Urinary bladder (tissue), 4 donors: Measurements from ENCODE around the gene UCKL1. TPM values are rescaled to one million over a fixed set of nuclear protein-coding genes. Genes with fewer than 3 reads are reported as not detected.

Experiments used
- DNase-seq: peaks from one replicate; pipeline ENCODE4 v3.0.0-alpha.2; 2015; ENCODE audit errors: extremely low spot score
- H3K27ac ChIP-seq: one replicate; pipeline ENCODE4 v1.5.1; 2013; ENCODE audit warnings: low read depth, mild to moderate bottlenecking, moderate library complexity
- H3K36me3 ChIP-seq: one replicate; pipeline ENCODE4 v1.6.1; 2013; ENCODE audit warnings: mild to moderate bottlenecking, moderate library complexity; ENCODE audit not compliant: insufficient read depth
- H3K4me1 ChIP-seq: one replicate; pipeline ENCODE4 v1.6.1; 2013; ENCODE audit warnings: mild to moderate bottlenecking, moderate library complexity; ENCODE audit not compliant: insufficient read depth
- H3K4me3 ChIP-seq: one replicate; pipeline ENCODE4 v1.5.1; 2013; ENCODE audit warnings: low read depth, low read length
- WGBS: extraction: QIAGEN DNeasy Blood & Tissue Kit; methylation state at CpG from one replicate; pipeline ENCODE4 v1.1.7; 2013; 5-methylcytosine and 5-hydroxymethylcytosine counted together
- polyA plus RNA-seq: library from polyadenylated mRNA; stranded (reverse); fragments of 200-250 nt; gene quantifications from one replicate; pipeline ENCODE4 v1.2.3, GENCODE V29; 2013
- total RNA-seq: library from RNA; depleted of rRNA; stranded (reverse); fragments of >200 nt; gene quantifications from one replicate; pipeline ENCODE4 v1.2.3, GENCODE V29; 2014
- donor health status: healthy with polysubstance abuse.
- donor health status: healthy.

The UCKL1 gene
- total and polyA plus RNA-seq, 2 donors: 20.1 to 41.2 TPM

- no peaks in the 10 kb centered on the region for H3K36me3 ChIP-seq
- peaks cover 1% of the 10 kb centered on the region for H3K4me1 ChIP-seq
- H3K27ac ChIP-seq: no peak overlapping the region
- DNase-seq: no peak
- WGBS: 86% methylated on average over 10 of the region's 10 CpGs
- no peak overlapping the region for H3K4me3 ChIP-seq
These were observed 2.9 kb upstream of the UCKL1 start for GRCh38 chr20:63958964-63959698.

GRCh38 chr20:63958471-63958870, 2.3 kb upstream of the UCKL1 start:
- Histone ChIP-seq H3K4me3 (no peak overlapping the region), H3K27ac (no peak overlapping the region), H3K4me1 (peaks cover 1% of the 10 kb centered on the region), H3K36me3 (no peaks in the 10 kb centered on the region)
- DNase-seq: no peak
- WGBS: 70% methylated on average over 4 of the region's 4 CpGs

- whole genome bisulfite sequencing: 44% methylated on average over 13 of the region's 13 CpGs
- DNase-seq: no peak
- H3K36me3 ChIP-seq: no peaks in the 10 kb centered on the region
- H3K4me3 ChIP-seq: no peak overlapping the region
- H3K27ac ChIP-seq: no peak overlapping the region
- peaks cover 1% of the 10 kb centered on the region for H3K4me1 ChIP-seq
These were observed 1.6 kb upstream of the UCKL1 start for GRCh38 chr20:63957690-63958441.

- peak overlapping the region; percentile 43 for H3K4me3 ChIP-seq
- 3% methylated on average over 28 of the region's 28 CpGs for WGBS
- no peak overlapping the region for H3K27ac ChIP-seq
- DNase-seq: no peak
- no peaks in the 10 kb centered on the region for H3K36me3 ChIP-seq
- peaks cover 1% of the 10 kb centered on the region for H3K4me1 ChIP-seq
These were observed 931 bp upstream of the UCKL1 start for GRCh38 chr20:63957004-63957689.

- Histone ChIP-seq H3K4me1 (peaks cover 1% of the 10 kb centered on the region), H3K27ac (no peak overlapping the region)
- WGBS: under 1% methylated on average over 15 of the region's 15 CpGs
These were observed 418 bp upstream of the UCKL1 start for GRCh38 chr20:63956664-63957003.

GRCh38 chr20:63955281-63955826, 862 bp downstream of the UCKL1 start:
- Histone ChIP-seq H3K4me3 (peak overlapping the region; percentile 92), H3K27ac (peak overlapping the region; percentile 89), H3K4me1 (peaks cover 1% of the 10 kb centered on the region), H3K36me3 (no peaks in the 10 kb centered on the region)
- DNase-seq: no peak
- under 1% methylated on average over 31 of the region's 31 CpGs for WGBS

More at GRCh38 chr20:63956664-63957003, 418 bp upstream of the UCKL1 start:
- no peak for DNase-seq
- peak overlapping the region; percentile 43 for H3K4me3 ChIP-seq
- no peaks in the 10 kb centered on the region for H3K36me3 ChIP-seq

- peaks cover 1% of the 10 kb centered on the region for H3K4me1 ChIP-seq
- no peak overlapping the region for H3K4me3 ChIP-seq
- no peak overlapping the region for H3K27ac ChIP-seq
- H3K36me3 ChIP-seq: no peaks in the 10 kb centered on the region
- 68% methylated on average over 13 of the region's 13 CpGs for WGBS
- no peak for DNase-seq
These were observed 2.3 kb downstream of the UCKL1 start for GRCh38 chr20:63953764-63954429.

GRCh38 chr20:63952769-63953168, 3.4 kb downstream of the UCKL1 start:
- Histone ChIP-seq H3K27ac (no peak overlapping the region), H3K4me1 (peaks cover 1% of the 10 kb centered on the region), H3K4me3 (no peak overlapping the region), H3K36me3 (no peaks in the 10 kb centered on the region)
- no peak for DNase-seq
- WGBS: 87% methylated on average over 14 of the region's 14 CpGs

GRCh38 chr20:63952210-63952535, 4.0 kb downstream of the UCKL1 start:
- H3K4me3 ChIP-seq: no peak overlapping the region
- DNase-seq: no peak
- H3K4me1 ChIP-seq: peaks cover 1% of the 10 kb centered on the region
- H3K27ac ChIP-seq: no peak overlapping the region
- WGBS: 84% methylated on average over 15 of the region's 15 CpGs
- H3K36me3 ChIP-seq: no peaks in the 10 kb centered on the region

GRCh38 chr20:63951398-63952209, 4.6 kb downstream of the UCKL1 start:
- Histone ChIP-seq H3K4me3 (no peak overlapping the region), H3K36me3 (no peaks in the 10 kb centered on the region), H3K27ac (no peak overlapping the region), H3K4me1 (no peaks in the 10 kb centered on the region)
- no peak for DNase-seq
- 68% methylated on average over 17 of the region's 17 CpGs for whole genome bisulfite sequencing

- no peak overlapping the region for H3K4me3 ChIP-seq
- no peak overlapping the region for H3K27ac ChIP-seq
- no peaks in the 10 kb centered on the region for H3K36me3 ChIP-seq
- DNase-seq: no peak
- WGBS: 72% methylated on average over 20 of the region's 20 CpGs
- no peaks in the 10 kb centered on the region for H3K4me1 ChIP-seq
These were observed 5.4 kb downstream of the UCKL1 start for GRCh38 chr20:63950701-63951397.

- Histone ChIP-seq H3K4me3 (no peak overlapping the region), H3K4me1 (no peaks in the 10 kb centered on the region), H3K36me3 (peaks cover 1% of the 10 kb centered on the region), H3K27ac (peak overlapping the region; percentile 81)
- no peak for DNase-seq
- 61% methylated on average over 27 of the region's 27 CpGs for WGBS
These were observed 8.4 kb downstream of the UCKL1 start for GRCh38 chr20:63947638-63948456.
